Neural crest cell (in vitro differentiated cells): Measurements from ENCODE around the gene ACTL8. TPM values are rescaled to one million over a fixed set of nuclear protein-coding genes. Genes with fewer than 3 reads are reported as not detected.

Source experiments
- DNase-seq: peaks from one replicate; pipeline ENCODE4 v3.0.0; 2021; ENCODE audit warnings: low read depth, mixed read lengths, low spot score
- H3K27ac Mint-ChIP-seq: one replicate; pipeline ENCODE4 v1.8.0; 2021; ENCODE audit warnings: mild to moderate bottlenecking, mixed read lengths; ENCODE audit not compliant: unreplicated experiment
- H3K27me3 Mint-ChIP-seq: 2 replicates; pipeline ENCODE4 v1.8.0; 2021; ENCODE audit warnings: low read depth, mild to moderate bottlenecking, mixed read lengths
- H3K36me3 Mint-ChIP-seq: 2 replicates; pipeline ENCODE4 v1.8.0; 2021; ENCODE audit warnings: low read depth, mild to moderate bottlenecking, mixed read lengths
- H3K4me1 Mint-ChIP-seq: 2 replicates; pipeline ENCODE4 v1.8.0; 2021; ENCODE audit warnings: mixed read lengths
- H3K4me3 Mint-ChIP-seq: one replicate; pipeline ENCODE4 v1.8.0; 2021; ENCODE audit warnings: mild to moderate bottlenecking, mixed read lengths
- H3K9me3 Mint-ChIP-seq: 2 replicates; pipeline ENCODE4 v1.8.0; 2021; ENCODE audit warnings: mixed read lengths
- CTCF ChIP-seq: fragments of 200-600 bp; sonication (generic); conservative IDR thresholded peaks from 2 replicates; pipeline ENCODE4 v1.5.0; 2021; ENCODE audit warnings: antibody characterized with exemption, mild to moderate bottlenecking
- total RNA-seq: library from RNA; stranded (reverse); gene quantifications from 2 replicates; pipeline ENCODE4 v1.2.1, GENCODE V29; 2021

The ACTL8 gene
- total RNA-seq, 1 donor from 2014 or later, result not detected

- Mint-ChIP-seq H3K4me3 (no peak overlapping the region), H3K36me3 (no peaks in the 10 kb centered on the region), H3K27me3 (peaks cover 3% of the 10 kb centered on the region), H3K9me3 (no peaks in the 10 kb centered on the region), H3K27ac (no peak overlapping the region), H3K4me1 (no peaks in the 10 kb centered on the region)
- no peak for DNase-seq
- TF ChIP-seq CTCF, result no peak
Measured at GRCh38 chr1:17853241-17853935, 98.3 kb downstream of the ACTL8 start.

DNA sequence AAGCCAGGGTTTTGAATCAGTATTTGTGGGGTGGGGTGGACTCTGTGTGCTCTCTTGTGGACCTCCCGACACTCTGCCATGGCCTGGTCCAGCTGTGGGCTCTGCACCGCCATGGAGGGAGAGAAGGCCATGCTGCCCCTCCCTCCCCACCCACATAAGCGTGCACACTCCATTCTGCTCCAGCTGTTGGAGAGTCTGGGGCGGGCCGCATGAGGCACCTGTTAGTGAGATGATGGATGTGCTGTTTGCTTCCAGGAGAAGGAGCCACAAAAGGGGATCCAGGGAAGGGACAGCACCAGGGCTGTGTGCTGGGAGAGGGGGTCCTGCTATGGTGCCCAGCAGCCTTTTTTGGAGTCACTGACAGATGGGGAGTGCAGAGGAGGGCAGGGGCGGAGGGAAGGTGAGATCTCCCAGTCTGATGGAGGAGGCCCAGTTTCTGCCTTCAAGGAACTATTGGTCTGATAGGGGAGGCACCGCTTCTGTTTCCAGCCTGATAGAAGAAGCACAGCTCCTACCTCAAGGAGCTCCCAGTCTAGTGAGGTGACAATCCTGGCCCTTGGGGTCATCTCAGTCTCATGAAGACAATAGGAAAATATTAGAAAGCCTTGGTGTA, 101.5 kb downstream of the ACTL8 start:
- no peak overlapping the region for H3K27ac Mint-ChIP-seq
- no peak for DNase-seq
- TF ChIP-seq CTCF, result no peak
- H3K27me3 Mint-ChIP-seq, result peaks cover 5% of the 10 kb centered on the region
- no peak overlapping the region for H3K4me3 Mint-ChIP-seq
- H3K9me3 Mint-ChIP-seq, result peaks cover 3% of the 10 kb centered on the region
- H3K4me1 Mint-ChIP-seq, result no peaks in the 10 kb centered on the region
- H3K36me3 Mint-ChIP-seq, result no peaks in the 10 kb centered on the region

DNA sequence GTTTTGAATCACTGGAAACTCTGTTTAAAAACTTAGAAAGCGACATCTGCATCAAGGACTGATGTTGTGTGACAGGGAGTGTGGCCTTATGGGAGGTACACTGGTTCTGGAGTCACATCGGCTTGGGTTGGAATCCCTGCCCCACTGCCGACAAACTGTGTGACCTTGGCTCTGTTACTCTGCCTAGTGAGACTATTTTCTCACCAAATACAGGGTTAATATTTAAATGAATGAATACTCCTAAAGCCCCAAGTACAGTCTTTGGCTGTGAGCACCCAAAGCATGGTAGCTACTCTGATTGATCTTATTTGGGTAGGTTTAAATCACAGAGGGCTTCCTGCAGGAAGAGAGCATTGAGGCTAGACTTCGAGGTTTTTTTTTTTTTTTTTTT, 102.0 kb downstream of the ACTL8 start:
- H3K4me3 Mint-ChIP-seq, result no peak overlapping the region
- TF ChIP-seq CTCF, result no peak

DNA sequence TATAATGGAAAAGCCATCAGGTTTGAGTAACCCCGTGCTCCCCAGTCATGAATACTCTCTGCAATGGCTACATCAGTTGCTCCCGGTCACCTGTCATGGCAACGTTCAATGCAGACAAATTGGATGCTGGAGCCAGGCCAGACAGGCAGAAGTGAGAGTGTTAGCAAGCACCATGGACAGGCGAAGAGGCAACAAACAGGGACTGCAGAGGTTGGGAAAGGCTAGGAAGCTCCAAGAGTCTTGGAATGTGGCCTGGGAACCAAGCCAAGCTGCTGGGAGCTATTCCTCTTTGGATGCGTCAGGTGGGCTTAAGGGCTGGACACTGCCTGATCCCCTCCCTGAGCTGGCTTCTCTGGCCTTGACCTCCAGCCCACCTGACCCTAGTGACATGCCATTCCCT, 102.9 kb downstream of the ACTL8 start:
- no peak overlapping the region for H3K27ac Mint-ChIP-seq
- H3K9me3 Mint-ChIP-seq, result peaks cover 3% of the 10 kb centered on the region
- no peaks in the 10 kb centered on the region for H3K4me1 Mint-ChIP-seq
- no peak for DNase-seq
- H3K36me3 Mint-ChIP-seq, result no peaks in the 10 kb centered on the region
- H3K4me3 Mint-ChIP-seq, result no peak overlapping the region
- H3K27me3 Mint-ChIP-seq, result peaks cover 5% of the 10 kb centered on the region
- TF ChIP-seq CTCF, result no peak

More for the DNA sequence above, 102.0 kb downstream of the ACTL8 start:
- no peak for DNase-seq
- no peaks in the 10 kb centered on the region for H3K36me3 Mint-ChIP-seq
- H3K27ac Mint-ChIP-seq, result no peak overlapping the region
- peaks cover 5% of the 10 kb centered on the region for H3K27me3 Mint-ChIP-seq
- no peaks in the 10 kb centered on the region for H3K4me1 Mint-ChIP-seq
- H3K9me3 Mint-ChIP-seq, result peaks cover 3% of the 10 kb centered on the region

- no peak for DNase-seq
- H3K36me3 Mint-ChIP-seq, result no peaks in the 10 kb centered on the region
- no peak overlapping the region for H3K4me3 Mint-ChIP-seq
- H3K4me1 Mint-ChIP-seq, result no peaks in the 10 kb centered on the region
- peaks cover 2% of the 10 kb centered on the region for H3K27me3 Mint-ChIP-seq
- H3K27ac Mint-ChIP-seq, result no peak overlapping the region
- H3K9me3 Mint-ChIP-seq, result peaks cover 3% of the 10 kb centered on the region
- TF ChIP-seq CTCF, result no peak
Measured at GRCh38 chr1:17860812-17861211, 105.7 kb downstream of the ACTL8 start.
